NT2/D1 (cell line): ENCODE data around the gene ARHGEF37.

Source experiments
- SUZ12 ChIP-seq: IDR thresholded peaks from 2 replicates; pipeline ENCODE4 v1.6.1; 2011; ENCODE audit not compliant: insufficient read length, insufficient read depth; ENCODE audit errors: extremely low read depth
- YY1 ChIP-seq: IDR thresholded peaks from 2 replicates; pipeline ENCODE4 v1.6.1; 2011; ENCODE audit not compliant: insufficient read length, insufficient read depth

DNA sequence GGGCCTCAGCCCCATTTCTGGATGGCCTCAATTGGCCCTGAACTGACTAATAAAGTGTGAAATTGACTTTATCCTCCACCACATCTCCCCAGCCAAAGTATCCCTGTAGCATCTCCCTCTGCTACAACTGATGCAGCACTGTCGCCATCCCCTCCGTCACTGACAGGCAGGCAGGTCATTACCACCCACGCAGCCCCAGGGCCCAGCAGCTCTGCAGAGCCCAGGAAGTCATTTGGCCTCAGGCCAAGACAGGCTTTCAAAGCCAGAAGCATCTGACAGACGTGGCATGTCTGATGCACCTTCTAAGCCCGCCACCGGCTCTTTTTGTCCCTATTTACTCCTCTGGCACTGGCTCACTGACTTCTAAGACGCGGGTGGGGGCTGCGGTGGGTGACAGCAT, 65.3 kb downstream of the ARHGEF37 start:
- TF ChIP-seq YY1, result no peak
- TF ChIP-seq SUZ12, result no peak
